T-helper 2 cell treated with Interferon-gamma antibody and Interleukin-4, amounts not matched to agents 5 μg/mL and 100 μg/mL, for 36 hours (primary cell): Measurements from ENCODE around the gene ZNRF1.
A peak's percentile ranks its signal among the peaks of the same experiment; 100 is the strongest.
"Not testable (repeated sequence)": the region's sequence is repeated elsewhere in the genome, so short reads cannot be mapped to it uniquely, and the experiment has no call there.

ENCODE experiments used
- DNase-seq: peaks from one replicate; pipeline ENCODE4 v3.0.0; 2021; ENCODE audit warnings: low spot score
- H3K27ac Mint-ChIP-seq: one replicate; pipeline ENCODE4 v1.8.0; 2021; ENCODE audit warnings: mild to moderate bottlenecking, mixed read lengths
- H3K27me3 Mint-ChIP-seq: one replicate; pipeline ENCODE4 v1.8.0; 2021; ENCODE audit warnings: low read depth, mixed read lengths
- H3K36me3 Mint-ChIP-seq: one replicate; pipeline ENCODE4 v1.8.0; 2021; ENCODE audit warnings: low read depth, mixed read lengths
- H3K4me1 Mint-ChIP-seq: one replicate; pipeline ENCODE4 v1.8.0; 2021; ENCODE audit warnings: low read depth, mixed read lengths
- H3K4me3 Mint-ChIP-seq: one replicate; pipeline ENCODE4 v1.8.0; 2022; ENCODE audit warnings: mild to moderate bottlenecking, moderate library complexity, mixed read lengths
- H3K9me3 Mint-ChIP-seq: one replicate; pipeline ENCODE4 v1.8.0; 2021; ENCODE audit warnings: mixed read lengths

Gene ZNRF1

DNA sequence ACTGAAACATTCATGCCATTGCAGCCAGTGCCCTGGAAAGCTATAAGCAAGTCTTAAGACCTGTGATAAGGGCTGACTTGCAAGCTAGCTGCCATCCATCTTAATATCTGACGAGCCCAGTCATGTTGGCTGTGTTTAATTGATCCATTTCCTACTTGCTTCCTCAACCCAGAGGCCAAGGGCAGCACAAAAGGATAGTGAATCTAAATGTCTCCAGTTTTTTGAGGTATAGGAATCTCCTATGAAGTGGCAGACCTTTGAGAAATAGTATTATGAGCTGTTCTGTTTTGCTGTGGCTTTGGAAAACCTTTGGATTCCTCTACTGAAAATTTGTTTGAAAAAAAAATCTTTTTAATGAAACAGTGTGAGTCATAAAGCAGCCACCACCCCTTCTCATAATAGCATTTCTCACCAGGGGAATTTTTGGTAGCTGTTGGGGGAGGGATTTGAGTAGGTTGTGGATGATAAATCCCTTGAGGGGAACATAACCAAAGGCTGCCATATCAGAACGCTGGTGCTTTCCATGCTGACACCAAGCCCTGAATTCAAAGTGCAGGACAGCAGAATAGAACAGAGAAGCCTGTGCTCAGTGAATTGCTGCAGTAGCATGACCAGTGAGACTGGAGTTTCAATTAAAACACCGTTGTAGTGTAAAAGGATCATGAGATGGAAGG, 12.9 kb downstream of the ZNRF1 start:
- Mint-ChIP-seq H3K4me3 (peak overlapping the region; percentile 1), H3K36me3 (peaks cover 6% of the 10 kb centered on the region), H3K27me3 (no peaks in the 10 kb centered on the region), H3K9me3 (no peaks in the 10 kb centered on the region), H3K27ac (peak overlapping the region; percentile 71), H3K4me1 (peaks cover 26% of the 10 kb centered on the region)
- peak; percentile 77 for DNase-seq

DNA sequence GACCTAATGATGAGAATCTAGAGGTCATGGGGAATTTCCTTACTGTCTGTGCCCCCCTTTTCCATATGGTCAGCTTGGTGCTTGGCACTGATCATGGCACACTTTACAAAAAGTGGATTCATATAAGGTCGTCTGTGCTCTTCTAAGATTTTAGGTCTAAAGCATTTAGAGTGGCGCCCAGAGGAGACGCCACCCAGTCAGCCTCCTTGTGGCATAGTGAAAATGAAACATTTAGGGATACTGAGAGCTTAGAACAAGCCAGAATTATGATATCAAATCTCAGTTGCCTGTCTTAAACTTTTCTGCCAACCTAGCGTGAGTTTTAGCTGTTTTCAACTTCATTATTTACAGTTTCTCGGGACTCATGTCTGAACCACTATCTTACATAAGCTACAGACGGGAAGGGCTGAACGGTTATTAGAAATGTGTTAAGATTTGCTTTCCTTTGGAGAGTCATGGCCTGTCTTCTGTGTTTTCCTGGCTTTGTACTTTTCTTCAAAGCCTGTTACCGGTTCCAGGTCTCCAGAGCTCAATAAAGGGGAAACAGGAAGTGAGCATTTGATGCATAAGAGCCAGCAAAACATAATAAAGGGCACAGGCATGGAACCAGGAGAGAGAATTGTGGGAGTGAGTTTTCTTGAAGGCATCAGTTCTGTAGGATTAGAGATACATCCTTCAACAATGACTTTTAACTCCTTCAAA, 13.7 kb downstream of the ZNRF1 start:
- H3K27ac Mint-ChIP-seq: peak overlapping the region; percentile 71
- H3K4me3 Mint-ChIP-seq: peak overlapping the region; percentile 64
- H3K27me3 Mint-ChIP-seq: no peaks in the 10 kb centered on the region
- H3K9me3 Mint-ChIP-seq: no peaks in the 10 kb centered on the region
- DNase-seq: no peak
- peaks cover 5% of the 10 kb centered on the region for H3K36me3 Mint-ChIP-seq
- peaks cover 27% of the 10 kb centered on the region for H3K4me1 Mint-ChIP-seq

DNA sequence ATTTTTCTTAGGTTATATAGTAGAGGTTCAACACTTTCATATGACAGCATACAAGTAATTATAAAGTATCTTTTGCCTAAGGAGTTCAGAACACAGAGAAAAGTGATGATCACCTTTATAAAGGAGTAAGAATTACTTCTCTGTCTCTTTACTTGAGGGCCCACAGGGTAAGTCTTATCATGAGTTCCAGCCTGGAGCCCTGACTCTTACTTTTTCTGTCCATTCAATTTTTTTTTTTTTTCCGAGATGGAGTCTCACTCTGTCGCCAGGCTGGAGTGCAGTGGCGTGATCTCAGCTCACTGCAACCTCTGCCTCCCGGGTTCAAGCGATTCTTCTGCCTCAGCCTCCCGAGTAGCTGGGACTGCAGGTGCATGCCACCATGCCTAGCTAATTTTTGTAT, 14.3 kb downstream of the ZNRF1 start:
- peaks cover 32% of the 10 kb centered on the region for H3K4me1 Mint-ChIP-seq
- not testable (repeated sequence) for H3K36me3 Mint-ChIP-seq, H3K27ac Mint-ChIP-seq, H3K4me3 Mint-ChIP-seq, H3K27me3 Mint-ChIP-seq, DNase-seq, H3K9me3 Mint-ChIP-seq

DNA sequence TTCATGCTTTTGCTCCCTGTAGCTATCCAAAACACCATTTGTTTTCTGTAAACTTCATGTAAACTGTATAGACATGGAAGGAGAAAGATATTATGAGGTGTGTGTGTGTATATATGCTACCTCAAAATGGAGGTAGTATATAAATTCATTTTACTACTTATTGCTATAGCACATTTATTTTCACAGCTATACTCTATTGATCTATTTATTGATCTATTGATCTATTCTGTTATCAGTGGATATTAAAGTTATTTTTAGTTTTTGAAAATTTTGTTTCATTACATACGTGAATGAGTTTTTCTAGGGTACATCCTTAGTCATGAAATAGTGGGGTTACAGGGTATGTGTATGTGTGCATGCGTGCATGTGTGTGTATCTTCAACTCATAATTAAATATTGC, 15.5 kb downstream of the ZNRF1 start:
- H3K27me3 Mint-ChIP-seq: no peaks in the 10 kb centered on the region
- DNase-seq: no peak
- peaks cover 3% of the 10 kb centered on the region for H3K36me3 Mint-ChIP-seq
- H3K9me3 Mint-ChIP-seq: no peaks in the 10 kb centered on the region
- no peak overlapping the region for H3K27ac Mint-ChIP-seq
- no peak overlapping the region for H3K4me3 Mint-ChIP-seq
- peaks cover 32% of the 10 kb centered on the region for H3K4me1 Mint-ChIP-seq

DNA sequence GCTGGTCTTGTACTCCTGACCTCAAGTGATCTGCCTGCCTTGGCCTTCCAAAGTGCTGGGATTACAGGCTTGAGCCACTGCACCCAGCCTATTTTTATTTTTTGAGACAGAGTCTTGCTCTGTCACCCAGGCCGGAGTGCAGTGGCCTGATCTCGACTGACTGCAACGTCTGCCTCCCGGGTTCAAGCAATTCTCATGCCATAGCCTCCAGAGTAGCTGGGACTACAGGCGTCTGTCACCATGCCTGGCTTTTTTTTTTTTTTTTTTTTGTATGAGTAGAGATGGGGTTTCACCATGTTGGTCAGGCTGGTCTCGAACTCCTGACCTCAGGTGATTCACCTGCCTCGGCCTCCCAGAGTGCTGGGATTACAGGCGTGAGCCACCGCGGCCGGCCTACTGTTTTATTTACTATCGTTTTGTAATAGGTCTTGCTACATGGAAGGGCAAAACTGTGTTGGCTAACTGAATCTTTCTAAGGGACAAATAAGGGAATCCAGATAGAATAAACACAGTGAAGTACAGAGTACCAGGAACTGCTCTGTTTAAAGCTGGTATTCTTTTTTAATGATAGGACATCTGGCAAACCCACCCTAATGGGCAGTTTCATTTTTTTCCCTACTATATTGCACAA, 17.7 kb downstream of the ZNRF1 start:
- H3K27me3 Mint-ChIP-seq: not testable (repeated sequence)
- peaks cover 18% of the 10 kb centered on the region for H3K9me3 Mint-ChIP-seq

DNA sequence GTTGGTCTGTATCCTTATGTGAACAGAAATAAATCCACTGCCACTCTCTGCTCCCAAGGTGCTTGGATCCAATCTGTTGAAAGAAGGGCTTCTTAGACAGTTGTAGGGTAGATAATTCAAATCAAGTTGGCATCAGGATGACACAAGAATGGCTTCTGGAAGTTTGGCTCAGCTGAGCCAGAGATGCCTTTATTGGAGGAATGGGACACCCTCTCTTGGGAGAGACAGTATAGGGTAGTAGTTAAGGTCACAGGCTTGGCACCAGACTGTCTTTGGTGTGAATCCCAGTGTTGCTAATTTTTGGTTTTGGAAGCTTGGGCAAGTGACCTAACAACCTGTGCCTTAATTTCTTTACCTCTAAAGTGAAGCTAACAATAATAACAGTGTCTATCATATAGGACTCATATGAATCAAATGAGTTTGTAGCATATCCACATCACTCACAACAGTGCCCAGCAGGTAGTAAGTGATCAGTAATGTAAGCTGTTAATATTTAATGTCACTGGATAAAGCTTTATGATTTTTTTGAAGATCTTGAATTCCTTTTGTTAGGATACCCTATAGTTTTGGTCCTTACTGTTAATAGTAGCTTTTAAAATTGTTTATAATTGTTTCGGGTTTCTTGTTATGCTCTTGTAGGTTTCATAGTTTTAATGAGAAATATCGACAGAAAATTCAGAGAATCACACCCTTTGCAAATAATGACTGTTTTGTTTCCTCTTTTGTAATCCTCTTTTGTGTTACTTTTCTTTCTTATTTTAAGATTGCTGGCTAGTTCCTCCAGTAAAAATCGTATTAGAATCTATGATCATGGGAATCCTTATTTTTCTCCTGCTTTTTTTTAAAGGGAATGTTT, 19.1 kb downstream of the ZNRF1 start:
- peaks cover 29% of the 10 kb centered on the region for H3K36me3 Mint-ChIP-seq
- no peak for DNase-seq
- H3K27me3 Mint-ChIP-seq: no peaks in the 10 kb centered on the region
- no peak overlapping the region for H3K27ac Mint-ChIP-seq
- H3K4me1 Mint-ChIP-seq: peaks cover 12% of the 10 kb centered on the region
- no peak overlapping the region for H3K4me3 Mint-ChIP-seq
- H3K9me3 Mint-ChIP-seq: peaks cover 27% of the 10 kb centered on the region

More for the DNA sequence above, 17.7 kb downstream of the ZNRF1 start:
- H3K4me1 Mint-ChIP-seq: peaks cover 26% of the 10 kb centered on the region
- not testable (repeated sequence) for H3K27ac Mint-ChIP-seq, H3K4me3 Mint-ChIP-seq, DNase-seq
- peaks cover 21% of the 10 kb centered on the region for H3K36me3 Mint-ChIP-seq

DNA sequence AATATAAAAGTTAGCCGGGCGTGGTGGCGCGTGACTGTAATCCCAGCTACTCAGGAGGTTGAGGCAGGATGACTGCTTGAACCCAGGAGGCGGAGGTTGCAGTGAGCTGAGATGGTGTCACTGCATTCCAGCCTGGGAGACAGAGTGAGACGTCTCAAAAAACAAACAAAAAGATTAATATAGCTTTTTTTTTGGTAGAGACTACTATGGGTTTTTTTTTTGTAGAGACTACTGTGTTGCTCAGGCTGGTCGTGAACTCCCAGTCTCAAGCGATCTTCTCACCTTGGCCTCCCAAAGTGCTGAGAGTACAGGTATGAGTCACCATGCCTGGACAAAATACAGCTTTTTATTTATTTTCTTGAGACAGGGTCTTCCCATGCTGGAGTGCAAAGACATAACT, 20.2 kb downstream of the ZNRF1 start:
- Mint-ChIP-seq H3K4me1 (peaks cover 14% of the 10 kb centered on the region), H3K4me3 (no peak overlapping the region), H3K27me3 (no peaks in the 10 kb centered on the region), H3K9me3 (peaks cover 27% of the 10 kb centered on the region), H3K27ac (no peak overlapping the region), H3K36me3 (peaks cover 31% of the 10 kb centered on the region)
- DNase-seq: no peak

DNA sequence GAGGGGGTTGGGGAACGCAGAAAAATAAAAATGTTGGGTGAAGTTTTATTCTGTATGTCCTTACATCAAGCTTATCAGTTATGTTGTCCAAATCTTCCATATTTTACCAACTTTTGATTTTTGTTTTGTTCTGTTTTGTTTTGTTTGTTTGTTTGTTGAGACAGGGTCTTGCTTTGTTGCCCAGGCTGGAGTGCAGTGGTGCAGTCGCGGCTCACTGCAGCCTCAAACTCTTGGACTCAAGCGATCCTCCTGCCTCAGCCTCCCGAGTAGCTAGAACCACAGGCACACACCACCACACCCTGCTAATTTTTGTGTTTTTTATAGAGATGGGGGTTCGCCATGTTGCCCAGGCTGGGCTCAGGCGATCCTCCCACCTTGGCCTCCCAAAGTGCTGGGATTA, 20.8 kb downstream of the ZNRF1 start:
- H3K27me3 Mint-ChIP-seq: no peaks in the 10 kb centered on the region
- H3K4me3 Mint-ChIP-seq: no peak overlapping the region
- no peak for DNase-seq
- H3K36me3 Mint-ChIP-seq: peaks cover 31% of the 10 kb centered on the region
- peaks cover 16% of the 10 kb centered on the region for H3K4me1 Mint-ChIP-seq
- peaks cover 27% of the 10 kb centered on the region for H3K9me3 Mint-ChIP-seq
- H3K27ac Mint-ChIP-seq: no peak overlapping the region

DNA sequence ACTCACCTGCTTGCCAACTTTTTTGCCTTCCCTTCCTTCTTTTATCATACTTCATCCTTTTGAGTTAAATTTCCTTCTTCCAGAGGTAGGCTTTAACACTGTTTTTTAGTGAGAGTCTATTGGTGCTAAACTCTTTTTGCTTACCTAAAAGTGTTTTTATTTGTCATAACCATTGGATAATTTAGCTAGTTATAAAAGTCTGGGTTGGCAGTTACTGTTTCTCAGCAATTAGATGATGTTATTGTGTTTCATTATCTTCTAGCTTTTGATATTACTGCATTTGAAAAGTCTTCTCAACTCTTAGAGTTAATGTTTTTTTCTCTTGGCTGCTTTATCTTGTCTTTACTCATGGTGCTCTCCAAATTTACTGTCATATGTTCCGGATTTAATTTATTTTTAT, 22.6 kb downstream of the ZNRF1 start:
- H3K9me3 Mint-ChIP-seq: peaks cover 27% of the 10 kb centered on the region
- H3K36me3 Mint-ChIP-seq: peaks cover 30% of the 10 kb centered on the region
- H3K27me3 Mint-ChIP-seq: no peaks in the 10 kb centered on the region
- no peak for DNase-seq
- H3K4me1 Mint-ChIP-seq: peaks cover 23% of the 10 kb centered on the region
- no peak overlapping the region for H3K4me3 Mint-ChIP-seq
- no peak overlapping the region for H3K27ac Mint-ChIP-seq

DNA sequence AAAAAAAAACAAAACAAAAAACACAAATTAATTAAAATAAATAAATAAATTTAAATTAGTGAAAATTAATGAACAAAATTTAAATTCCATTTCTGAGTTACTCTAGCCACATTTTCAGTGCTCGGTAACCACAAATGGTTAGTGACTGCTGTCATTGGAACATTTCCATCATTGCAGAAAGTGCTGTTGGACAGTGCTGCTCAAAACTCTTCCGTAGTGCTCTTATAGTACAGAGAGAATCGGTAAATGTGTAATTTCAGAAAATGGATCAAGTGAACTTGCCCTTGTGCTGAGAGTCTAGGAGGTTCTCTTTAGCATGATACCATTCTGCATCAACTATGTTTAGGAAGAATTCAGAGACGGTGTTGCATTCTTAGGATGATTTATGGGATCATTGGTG, 23.7 kb downstream of the ZNRF1 start:
- H3K27ac Mint-ChIP-seq: no peak overlapping the region
- H3K9me3 Mint-ChIP-seq: peaks cover 27% of the 10 kb centered on the region
- no peaks in the 10 kb centered on the region for H3K27me3 Mint-ChIP-seq
- no peak overlapping the region for H3K4me3 Mint-ChIP-seq
- DNase-seq: no peak
- peaks cover 30% of the 10 kb centered on the region for H3K36me3 Mint-ChIP-seq
- peaks cover 21% of the 10 kb centered on the region for H3K4me1 Mint-ChIP-seq

DNA sequence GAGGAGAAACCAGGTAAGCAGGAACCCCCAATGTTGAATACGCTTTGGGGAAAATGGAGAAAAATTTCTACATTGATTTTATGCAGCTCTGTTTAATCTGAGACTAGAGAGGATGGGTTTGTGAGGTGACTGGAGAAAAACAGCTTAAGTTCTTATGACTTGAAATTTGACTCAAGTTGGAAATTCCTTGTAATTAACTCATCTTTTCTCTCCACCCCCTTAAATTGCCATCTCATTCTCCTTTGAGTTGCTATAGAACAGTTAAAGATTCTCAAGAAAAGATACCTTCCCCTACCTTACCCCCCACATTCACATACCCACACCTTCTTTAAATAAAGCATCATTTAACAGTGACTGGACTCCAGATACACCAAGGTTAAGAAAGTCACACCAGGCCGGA, 24.2 kb downstream of the ZNRF1 start:
- Mint-ChIP-seq H3K27me3 (no peaks in the 10 kb centered on the region), H3K4me1 (peaks cover 17% of the 10 kb centered on the region), H3K9me3 (peaks cover 27% of the 10 kb centered on the region), H3K36me3 (peaks cover 30% of the 10 kb centered on the region), H3K27ac (no peak overlapping the region), H3K4me3 (no peak overlapping the region)
- no peak for DNase-seq

DNA sequence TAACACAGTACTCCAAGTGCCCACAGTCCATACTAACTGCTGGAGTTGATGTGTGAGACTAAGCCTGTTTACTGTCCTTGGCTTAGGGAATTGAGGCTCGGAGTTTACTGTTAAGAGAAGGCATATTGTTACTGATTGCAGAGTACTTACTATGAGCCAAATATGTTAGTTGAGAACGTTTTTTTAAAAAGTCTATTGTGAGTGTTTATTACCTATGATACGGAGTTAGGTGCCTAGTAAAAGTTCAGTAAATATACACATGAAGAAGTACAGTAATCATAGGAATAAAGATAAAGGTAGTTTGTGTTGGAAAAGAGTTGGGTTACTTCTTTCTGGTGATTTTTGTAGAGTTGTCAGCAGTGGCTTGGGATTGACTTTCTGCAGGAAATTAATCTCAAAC, 25.4 kb downstream of the ZNRF1 start:
- peaks cover 27% of the 10 kb centered on the region for H3K9me3 Mint-ChIP-seq
- H3K27ac Mint-ChIP-seq: no peak overlapping the region
- no peak overlapping the region for H3K4me3 Mint-ChIP-seq
- no peak for DNase-seq
- H3K36me3 Mint-ChIP-seq: peaks cover 30% of the 10 kb centered on the region
- H3K4me1 Mint-ChIP-seq: peaks cover 13% of the 10 kb centered on the region
- no peaks in the 10 kb centered on the region for H3K27me3 Mint-ChIP-seq

DNA sequence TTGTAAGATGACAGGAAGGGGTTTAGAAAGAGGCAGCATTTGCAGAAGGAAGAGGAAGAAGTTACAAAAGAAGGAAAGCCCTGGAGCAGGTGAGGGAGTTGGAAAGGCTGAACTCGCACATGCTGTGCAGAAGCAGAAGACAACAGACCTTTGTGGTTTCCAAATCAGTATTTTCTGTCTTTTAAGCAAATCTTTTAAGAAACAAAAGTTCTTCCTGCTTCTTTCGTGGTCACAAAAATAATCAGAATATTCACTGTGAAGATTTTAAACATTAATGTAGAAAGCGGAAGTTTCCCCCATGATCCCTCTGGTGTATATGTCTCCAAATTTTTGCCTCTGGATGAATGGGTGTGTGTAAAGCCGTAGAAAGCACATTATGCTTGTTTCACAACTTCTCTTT, 25.8 kb downstream of the ZNRF1 start:
- peaks cover 26% of the 10 kb centered on the region for H3K36me3 Mint-ChIP-seq
- H3K4me1 Mint-ChIP-seq: peaks cover 13% of the 10 kb centered on the region
- peaks cover 27% of the 10 kb centered on the region for H3K9me3 Mint-ChIP-seq
- no peak overlapping the region for H3K4me3 Mint-ChIP-seq
- no peaks in the 10 kb centered on the region for H3K27me3 Mint-ChIP-seq
- H3K27ac Mint-ChIP-seq: no peak overlapping the region
- no peak for DNase-seq

DNA sequence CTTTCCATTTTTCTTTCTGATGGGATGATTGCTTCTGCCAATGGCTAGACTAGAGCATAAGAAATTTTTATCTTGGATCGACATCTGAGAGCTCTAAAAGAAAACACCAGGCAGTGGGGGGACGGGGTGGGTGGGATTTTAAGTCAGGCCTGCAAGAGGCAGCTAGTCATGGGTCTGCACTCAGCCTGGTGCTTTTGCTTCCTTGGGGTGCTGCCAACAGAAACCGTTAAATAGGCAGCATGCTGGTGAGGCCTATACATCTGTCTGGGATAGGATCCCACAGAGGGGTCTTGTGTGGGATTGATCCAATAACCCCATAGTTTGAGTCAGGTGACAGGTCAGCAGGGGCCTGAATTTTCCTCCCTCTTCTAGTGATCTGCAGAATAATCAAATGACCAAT, 26.9 kb downstream of the ZNRF1 start:
- DNase-seq: no peak
- Mint-ChIP-seq H3K4me3 (no peak overlapping the region), H3K27ac (no peak overlapping the region), H3K9me3 (peaks cover 16% of the 10 kb centered on the region), H3K36me3 (peaks cover 18% of the 10 kb centered on the region), H3K4me1 (peaks cover 13% of the 10 kb centered on the region), H3K27me3 (no peaks in the 10 kb centered on the region)
